ENCODE results near the gene TMEM17. TPM values are rescaled to one million over a fixed set of nuclear protein-coding genes. Genes with fewer than 3 reads are reported as not detected.

Gene TMEM17, protein sequence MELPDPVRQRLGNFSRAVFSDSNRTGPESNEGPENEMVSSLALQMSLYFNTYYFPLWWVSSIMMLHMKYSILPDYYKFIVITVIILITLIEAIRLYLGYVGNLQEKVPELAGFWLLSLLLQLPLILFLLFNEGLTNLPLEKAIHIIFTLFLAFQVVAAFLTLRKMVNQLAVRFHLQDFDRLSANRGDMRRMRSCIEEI
- 1.5 and 2.1 TPM in 2 replicates for total RNA-seq

GRCh38 chr2:62505750-62506420, at the start of gene TMEM17:
TSS of gene TMEM17 (minus strand) at chr2:62506195. CDS start at chr2:62506129, 66 bp downstream.

Other genes with a start within 250 kb of the TMEM17 start
- 17.0 and 22.9 TPM in 2 replicates for gene EHBP1, start 199.5 kb upstream of the TMEM17 start, total RNA-seq

All from dermis lymphatic vessel endothelial cell (primary cell).